H9 (cell line): ENCODE data around the gene TSPEAR. TPM values are rescaled to one million over a fixed set of nuclear protein-coding genes. Genes with fewer than 3 reads are reported as not detected.

Experiments
- DNase-seq: peaks from one replicate; pipeline ENCODE4 v3.0.0-alpha.2; 2017
- H2AFZ ChIP-seq: one replicate; pipeline ENCODE4 v1.6.1; 2013; ENCODE audit warnings: mild to moderate bottlenecking, low read length, control low read depth, moderate library complexity
- H2AK5ac ChIP-seq: 2 replicates; pipeline ENCODE4 v1.6.1; 2013; ENCODE audit warnings: low read length, control low read depth, mixed read lengths; ENCODE audit not compliant: insufficient read length
- H2BK120ac ChIP-seq: one replicate; pipeline ENCODE4 v1.6.1; 2013; ENCODE audit warnings: low read depth, mild to moderate bottlenecking, low read length, control low read depth, inconsistent platforms; ENCODE audit not compliant: poor library complexity, severe bottlenecking
- H2BK12ac ChIP-seq: 2 replicates; pipeline ENCODE4 v1.6.1; 2013; ENCODE audit warnings: low read length, control low read depth, mixed read lengths, low read depth; ENCODE audit not compliant: insufficient read length
- H2BK15ac ChIP-seq: 2 replicates; pipeline ENCODE4 v1.6.1; 2013; ENCODE audit warnings: low read depth, low read length, control low read depth
- H2BK20ac ChIP-seq: one replicate; pipeline ENCODE4 v1.6.1; 2013; ENCODE audit warnings: low read depth, mild to moderate bottlenecking, low read length, control low read depth, inconsistent platforms; ENCODE audit not compliant: poor library complexity, severe bottlenecking
- H2BK5ac ChIP-seq: 2 replicates; pipeline ENCODE4 v1.6.1; 2013; ENCODE audit warnings: low read length, control low read depth, mixed read lengths; ENCODE audit not compliant: insufficient read length
- H3K14ac ChIP-seq: 2 replicates; pipeline ENCODE4 v1.6.1; 2013; ENCODE audit warnings: low read length, control low read depth; ENCODE audit not compliant: insufficient read depth
- H3K18ac ChIP-seq: 2 replicates; pipeline ENCODE4 v1.6.1; 2013; ENCODE audit warnings: low read depth, mild to moderate bottlenecking, mixed read lengths, low read length, control low read depth; ENCODE audit not compliant: insufficient read length
- H3K23ac ChIP-seq: 2 replicates; pipeline ENCODE4 v1.6.1; 2013; ENCODE audit warnings: low read length, control low read depth, mixed read lengths, low read depth; ENCODE audit not compliant: insufficient read length
- H3K23me2 ChIP-seq: 2 replicates; pipeline ENCODE4 v1.6.1; 2013; ENCODE audit warnings: low read depth, mild to moderate bottlenecking, mixed read lengths, low read length, control low read depth; ENCODE audit not compliant: insufficient read length, poor library complexity, severe bottlenecking
- H3K27ac ChIP-seq: 2 replicates; pipeline ENCODE4 v1.5.1; 2013; ENCODE audit warnings: low read length, control low read depth, mixed read lengths, low read depth; ENCODE audit not compliant: insufficient read length
- H3K27me3 ChIP-seq: 2 replicates; pipeline ENCODE4 v1.6.1; 2013; ENCODE audit warnings: low read length, control low read depth, inconsistent platforms; ENCODE audit not compliant: insufficient read depth
- H3K4ac ChIP-seq: 2 replicates; pipeline ENCODE4 v1.6.1; 2013; ENCODE audit warnings: low read depth, mild to moderate bottlenecking, control low read depth, inconsistent platforms, low read length, moderate library complexity
- H3K4me1 ChIP-seq: 2 replicates; pipeline ENCODE4 v1.6.1; 2013; ENCODE audit warnings: low read length, control low read depth, inconsistent platforms; ENCODE audit not compliant: insufficient read depth
- H3K4me2 ChIP-seq: 2 replicates; pipeline ENCODE4 v1.6.1; 2013; ENCODE audit warnings: low read length, control low read depth, mixed read lengths; ENCODE audit not compliant: insufficient read length, insufficient read depth
- H3K56ac ChIP-seq: 2 replicates; pipeline ENCODE4 v1.6.1; 2013; ENCODE audit warnings: low read depth, mild to moderate bottlenecking, mixed read lengths, low read length, control low read depth; ENCODE audit not compliant: insufficient read length
- H3K79me1 ChIP-seq: 2 replicates; pipeline ENCODE4 v1.6.1; 2013; ENCODE audit warnings: low read depth, mild to moderate bottlenecking, moderate library complexity, low read length, control low read depth, inconsistent platforms; ENCODE audit not compliant: insufficient read depth, poor library complexity, severe bottlenecking
- H3K79me2 ChIP-seq: 2 replicates; pipeline ENCODE4 v1.6.1; 2013; ENCODE audit warnings: low read length, control low read depth, inconsistent platforms; ENCODE audit not compliant: insufficient read depth
- H3K9ac ChIP-seq: 2 replicates; pipeline ENCODE4 v1.6.1; 2013; ENCODE audit warnings: low read length, control low read depth, mixed read lengths; ENCODE audit not compliant: insufficient read length; ENCODE audit errors: extremely low read depth
- H3K9me3 ChIP-seq: one replicate; pipeline ENCODE4 v1.6.1; 2013; ENCODE audit warnings: low read depth, low read length, inconsistent platforms; ENCODE audit not compliant: control insufficient read depth
- H3T11ph ChIP-seq: one replicate; pipeline ENCODE4 v1.6.1; 2013; ENCODE audit warnings: mild to moderate bottlenecking, low read length, control low read depth, inconsistent platforms
- H4K20me1 ChIP-seq: one replicate; pipeline ENCODE4 v1.6.1; 2013; ENCODE audit not compliant: control insufficient read depth, insufficient read length, insufficient read depth
- H4K5ac ChIP-seq: 2 replicates; pipeline ENCODE4 v1.6.1; 2013; ENCODE audit warnings: low read depth, mild to moderate bottlenecking, mixed read lengths, low read length, control low read depth; ENCODE audit not compliant: insufficient read length
- H4K8ac ChIP-seq: replicated peaks from 2 replicates; pipeline ENCODE4 v1.6.1; 2013; ENCODE audit warnings: low read length, control low read depth, mixed read lengths, low read depth; ENCODE audit not compliant: insufficient read length
- H4K91ac ChIP-seq: 2 replicates; pipeline ENCODE4 v1.6.1; 2013; ENCODE audit warnings: low read depth, mild to moderate bottlenecking, moderate library complexity, mixed read lengths, low read length, control low read depth; ENCODE audit not compliant: insufficient read length
- H3K27ac Mint-ChIP-seq, 3 experiments: 2 replicates in 2 of 3; 3 replicates in 1 of 3; pipeline ENCODE4 v1.8.0; 2020 to 2021; ENCODE audit warnings: mixed read lengths in 3 of 3, mild to moderate bottlenecking in 1 of 3, moderate library complexity in 1 of 3
- H3K27me3 Mint-ChIP-seq: 2 replicates; pipeline ENCODE4 v1.8.0; 2021; ENCODE audit warnings: low read depth, mild to moderate bottlenecking, moderate library complexity, mixed read lengths
- H3K36me3 Mint-ChIP-seq, 3 experiments: 2 replicates in 2 of 3; 3 replicates in 1 of 3; pipeline ENCODE4 v1.8.0; 2020 to 2021; ENCODE audit warnings: low read depth in 3 of 3, mixed read lengths in 3 of 3; ENCODE audit not compliant: insufficient read depth in 1 of 3
- H3K4me1 Mint-ChIP-seq, 2 experiments: 2 replicates each; pipeline ENCODE4 v1.8.0; 2020; ENCODE audit warnings: mixed read lengths in 2 of 2
- H3K4me3 Mint-ChIP-seq, 2 experiments: 2 replicates in 1 of 2; 3 replicates in 1 of 2; pipeline ENCODE4 v1.8.0; 2020 to 2021; ENCODE audit warnings: mild to moderate bottlenecking in 2 of 2, mixed read lengths in 2 of 2, moderate library complexity in 1 of 2
- H3K9me3 Mint-ChIP-seq, 2 experiments: 2 replicates in 1 of 2; 3 replicates in 1 of 2; pipeline ENCODE4 v1.8.0; 2020; ENCODE audit warnings: mild to moderate bottlenecking in 2 of 2, mixed read lengths in 2 of 2, moderate library complexity in 1 of 2
- CTCF ChIP-seq: fragments of 200-600 bp; sonication (generic); conservative IDR thresholded peaks from 3 replicates; pipeline ENCODE4 v1.8.0; 2021; ENCODE audit warnings: antibody characterized with exemption, mild to moderate bottlenecking
- WGBS: extraction: QIAGEN DNeasy Blood & Tissue Kit; methylation state at CpG from one replicate; pipeline ENCODE4 v1.1.7; 2013; ENCODE audit warnings: missing lambda C conversion rate, low lambda C conversion rate, mixed read lengths; ENCODE audit not compliant: insufficient read length; ENCODE audit errors: extremely low coverage; 5-methylcytosine and 5-hydroxymethylcytosine counted together
- total RNA-seq: library from RNA; stranded (reverse); gene quantifications from 2 replicates; pipeline ENCODE4 v1.2.1, GENCODE V29; 2021

Gene TSPEAR
- total RNA-seq, 1 experiment from 2014 or later: 1.3 TPM

- H4K91ac ChIP-seq: no peak overlapping the region
- H2BK120ac ChIP-seq: peak overlapping the region; percentile 83
- peak overlapping the region; percentile 7 for H3K27ac ChIP-seq
- no peak overlapping the region for H2BK15ac ChIP-seq
- no peak overlapping the region for H2AFZ ChIP-seq
- H3K14ac ChIP-seq: peak overlapping the region; percentile 59; the same call in 1 of the 2 replicates
- peak overlapping the region; percentile 46 for H2BK20ac ChIP-seq
- H3K27me3 ChIP-seq: no peaks in the 10 kb centered on the region
- H4K20me1 ChIP-seq: no peaks in the 10 kb centered on the region
- H4K8ac ChIP-seq: no peak overlapping the region
- H3K4me2 ChIP-seq: no peak overlapping the region
- H3K4ac ChIP-seq: no peak overlapping the region; the same call in 1 of the 2 replicates
- peak; percentile 82 for DNase-seq
- no peaks in the 10 kb centered on the region for H3K9me3 ChIP-seq
- peak overlapping the region; percentile 89 for H3K18ac ChIP-seq
- Mint-ChIP-seq H3K9me3 (peaks cover 10 to 20% of the 10 kb centered on the region in 2 experiments; a peak in 4 of 5 replicates), H3K27me3 (peaks cover 3% of the 10 kb centered on the region), H3K36me3 (peaks cover 0 to 19% (median 9%) of the 10 kb centered on the region in 3 experiments; a peak in 3 of 7 replicates), H3K27ac (peak overlapping the region; percentile 0 to 87 (median 78); a peak in 6 of 7 replicates), H3K4me3 (no peak overlapping the region; a peak in 1 of 5 replicates), H3K4me1 (peaks cover 46 to 54% of the 10 kb centered on the region in 2 experiments)
- no peak overlapping the region for H3K23ac ChIP-seq
- H3K4me1 ChIP-seq: peaks cover 6% of the 10 kb centered on the region; the same call in 1 of the 2 replicates
- no peak overlapping the region for H4K5ac ChIP-seq
- H2AK5ac ChIP-seq: no peak overlapping the region
- WGBS: no CpG with 5 or more reads among the region's 14 CpGs
- H3K79me2 ChIP-seq: no peaks in the 10 kb centered on the region
- no peak overlapping the region for H3K9ac ChIP-seq
- H3T11ph ChIP-seq: peak overlapping the region; percentile 20
- no peak overlapping the region for H2BK5ac ChIP-seq
- H3K56ac ChIP-seq: no peak overlapping the region
- TF ChIP-seq CTCF: no peak
- no peaks in the 10 kb centered on the region for H3K79me1 ChIP-seq
- no peak overlapping the region for H2BK12ac ChIP-seq
- no peaks in the 10 kb centered on the region for H3K23me2 ChIP-seq
These were observed 162.4 kb downstream of the TSPEAR start for GRCh38 chr21:44548922-44549321.
